ENCODE measurements around the gene SMIM41.

GRCh38 chr12:52052468-52053186 is 26.9 kb upstream of the SMIM41 start:
- TF ChIP-seq CTCF (conservative IDR thresholded peaks at IDR 0.05; ENCODE audit: low read depth, low read length) (no peak), EZH2 (IDR thresholded peaks at IDR 0.05; ENCODE audit: low read length, unreplicated experiment) (no peak)

Measured in PC-3 (cell line).